HG03565 (cell line): ENCODE measurements around the gene SCARB1.

Source experiments
- ATAC-seq: cut with Tn5 transposase; IDR thresholded peaks from one replicate; pipeline ENCODE4 v1.9.1; 2021; ENCODE audit warnings: mild to moderate bottlenecking, moderate library complexity; ENCODE audit not compliant: unreplicated experiment

Gene SCARB1

GRCh38 chr12:124762791-124763593 is 100.7 kb downstream of the SCARB1 start:
- ATAC-seq = no peak

DNA sequence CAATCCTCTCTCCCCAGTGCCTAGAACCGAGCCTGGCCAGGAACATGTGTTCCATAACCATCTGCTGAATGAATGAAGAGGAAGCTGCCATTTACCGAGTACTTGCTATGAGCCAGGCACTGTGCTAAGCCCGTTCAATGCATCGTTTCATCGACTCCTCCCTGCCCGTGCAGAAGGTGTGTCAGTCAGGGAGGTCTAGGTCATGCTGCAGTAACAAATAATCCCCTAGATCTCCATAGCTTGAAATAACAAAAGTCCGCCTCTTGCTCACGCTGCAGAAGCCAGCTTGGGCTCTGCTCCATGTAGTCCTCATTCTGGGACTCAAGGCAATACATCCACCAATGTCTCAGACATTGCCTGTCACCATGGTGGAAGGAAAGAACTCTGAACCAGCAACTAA is 101.3 kb downstream of the SCARB1 start:
- ATAC-seq = no peak

DNA sequence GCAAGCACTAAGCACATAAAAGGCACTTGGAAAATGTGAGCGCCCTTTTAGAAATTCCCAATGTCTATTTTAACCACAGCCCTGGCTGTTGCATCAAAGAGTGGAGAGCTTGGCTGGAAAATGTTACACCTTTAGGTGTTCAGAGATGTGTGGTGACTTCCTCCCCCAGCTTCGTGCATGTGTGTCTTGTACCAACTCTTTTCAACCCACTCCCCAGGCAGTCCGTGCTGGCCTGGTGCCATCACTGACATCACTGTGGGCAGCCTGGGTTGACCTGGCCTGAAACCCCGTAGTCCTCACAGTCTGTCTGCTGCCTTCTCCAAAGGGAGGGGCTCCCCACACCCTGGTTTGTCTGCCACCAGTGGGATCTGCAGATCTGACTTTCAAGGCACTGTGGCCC is 101.8 kb downstream of the SCARB1 start:
- no peak for ATAC-seq

- ATAC-seq = no peak
These were observed 102.6 kb downstream of the SCARB1 start for GRCh38 chr12:124761056-124761455.

DNA sequence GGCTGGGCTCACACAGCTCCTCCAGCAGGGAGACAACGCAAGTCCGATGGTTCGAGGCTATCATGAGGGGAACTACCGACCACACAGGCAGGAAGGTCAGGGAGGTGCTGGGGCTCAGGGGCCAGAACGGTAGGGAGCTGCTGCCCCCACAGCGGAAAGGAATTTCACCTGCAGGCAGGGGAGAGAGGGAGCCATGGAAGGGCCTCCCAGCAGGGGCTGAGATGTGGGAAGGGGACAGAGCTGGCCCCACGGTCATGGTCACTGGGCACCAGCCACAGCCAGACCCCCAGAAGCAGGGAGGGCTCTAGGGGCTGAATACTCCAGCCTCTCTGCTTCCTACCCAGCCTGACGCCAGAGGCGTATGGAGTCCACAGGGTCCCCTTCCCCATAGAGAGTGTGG is 103.1 kb downstream of the SCARB1 start:
- ATAC-seq = no peak

DNA sequence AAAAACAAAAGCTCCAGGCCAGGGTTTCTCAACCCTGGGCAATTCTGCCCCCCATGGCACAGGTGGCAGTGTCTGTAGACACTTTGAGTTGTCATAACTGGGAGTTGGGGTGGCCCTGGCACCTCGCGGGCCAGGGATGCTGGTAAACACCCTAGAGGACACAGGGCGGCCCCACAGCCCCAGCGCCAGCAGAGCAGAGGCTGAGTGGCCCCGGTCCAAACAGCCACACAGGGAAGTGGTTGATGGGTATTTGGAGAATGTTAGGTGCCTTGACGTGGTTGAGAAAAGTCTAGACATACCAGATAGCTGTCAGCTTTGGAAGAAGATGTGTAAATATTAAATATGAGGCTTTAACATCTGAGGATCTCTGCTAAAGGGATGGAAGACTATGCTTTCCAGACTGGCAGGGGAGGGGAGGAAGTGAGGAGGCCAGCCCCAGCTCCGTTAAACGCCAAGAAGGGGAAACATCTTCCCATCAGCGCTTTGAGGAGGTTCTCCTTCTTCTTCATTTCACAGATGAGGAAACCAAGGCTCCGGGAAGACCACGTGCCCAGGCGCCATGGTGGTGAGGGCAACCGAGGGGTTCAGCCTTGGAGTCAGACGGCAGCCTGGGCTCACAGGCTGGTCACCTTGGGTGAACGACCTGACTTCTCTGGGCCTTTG is 103.7 kb downstream of the SCARB1 start:
- ATAC-seq = no peak

- ATAC-seq = no peak
These were observed 105.1 kb downstream of the SCARB1 start for GRCh38 chr12:124758266-124759220.

DNA sequence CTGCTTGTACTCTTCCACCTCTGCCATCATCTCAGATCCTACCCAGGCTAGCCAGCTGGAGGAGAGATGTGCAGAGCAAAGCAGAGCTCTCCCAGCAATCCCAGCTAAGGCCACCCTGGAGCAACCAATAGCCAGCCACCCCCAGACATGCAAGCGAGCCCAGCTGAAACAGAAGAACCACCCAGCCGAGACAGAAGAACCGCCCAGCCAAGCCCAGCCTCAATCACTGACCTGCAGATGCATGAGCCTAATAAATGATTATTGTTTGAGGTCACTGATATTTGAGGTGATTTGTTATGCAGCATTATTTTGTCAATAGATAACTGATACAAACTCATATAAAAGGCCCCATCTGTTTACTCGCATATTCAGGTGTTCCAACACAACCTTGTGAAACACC is 106.3 kb downstream of the SCARB1 start:
- no peak for ATAC-seq

DNA sequence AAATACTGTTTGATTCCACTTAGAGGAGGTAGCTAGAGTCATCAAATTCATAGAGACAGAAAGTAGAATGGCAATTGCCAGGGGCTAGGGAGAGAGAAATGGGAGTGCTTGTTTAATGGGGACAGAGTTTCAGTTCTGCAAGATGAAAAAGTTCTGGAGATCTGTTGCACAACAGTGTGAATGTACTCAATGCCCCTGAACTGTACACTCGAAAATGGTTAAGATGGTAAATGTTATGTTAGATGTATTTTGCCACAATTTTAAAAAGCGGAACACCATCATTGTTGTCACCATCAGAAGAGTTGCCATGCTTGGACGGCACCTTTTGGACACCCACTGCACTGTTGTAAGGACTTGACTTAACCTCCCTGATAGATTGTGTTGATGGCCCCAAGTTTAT is 106.9 kb downstream of the SCARB1 start:
- ATAC-seq = no peak

DNA sequence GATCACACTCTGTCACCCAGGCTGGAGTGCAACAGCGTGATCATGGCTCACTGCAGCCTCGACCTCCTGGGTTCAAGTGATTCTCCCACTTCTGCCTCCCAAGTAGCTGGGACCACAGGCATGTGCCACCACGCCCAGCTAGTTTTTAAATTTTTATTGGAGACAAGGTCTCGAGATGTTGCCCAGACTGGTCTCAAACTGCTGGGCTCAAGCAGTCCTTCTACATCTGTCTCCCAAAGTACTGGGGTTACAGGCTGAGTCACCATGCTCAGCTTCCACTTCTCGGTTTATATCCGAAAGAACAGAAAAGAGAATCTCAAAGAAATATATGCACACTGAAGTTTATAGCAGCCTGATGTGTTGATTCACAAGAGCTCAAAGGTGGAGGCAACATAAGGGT is 107.5 kb downstream of the SCARB1 start:
- ATAC-seq = no peak

DNA sequence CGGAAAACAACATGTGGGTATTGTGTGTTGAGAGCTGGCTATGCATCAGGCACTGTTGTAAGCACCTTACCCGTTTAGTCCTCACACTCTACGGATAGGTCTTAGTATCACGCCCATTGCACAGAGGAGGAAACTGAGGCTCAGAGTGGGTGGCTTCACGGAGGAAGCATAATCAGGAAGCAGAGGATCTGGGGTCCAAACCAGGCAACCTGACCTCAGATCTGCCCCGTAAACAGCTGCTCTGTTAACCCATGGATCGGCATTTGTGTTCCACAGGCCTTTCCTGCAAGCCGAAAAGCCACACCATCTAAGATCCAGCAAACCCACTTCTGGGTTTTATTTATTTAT is 107.9 kb downstream of the SCARB1 start:
- ATAC-seq = no peak

DNA sequence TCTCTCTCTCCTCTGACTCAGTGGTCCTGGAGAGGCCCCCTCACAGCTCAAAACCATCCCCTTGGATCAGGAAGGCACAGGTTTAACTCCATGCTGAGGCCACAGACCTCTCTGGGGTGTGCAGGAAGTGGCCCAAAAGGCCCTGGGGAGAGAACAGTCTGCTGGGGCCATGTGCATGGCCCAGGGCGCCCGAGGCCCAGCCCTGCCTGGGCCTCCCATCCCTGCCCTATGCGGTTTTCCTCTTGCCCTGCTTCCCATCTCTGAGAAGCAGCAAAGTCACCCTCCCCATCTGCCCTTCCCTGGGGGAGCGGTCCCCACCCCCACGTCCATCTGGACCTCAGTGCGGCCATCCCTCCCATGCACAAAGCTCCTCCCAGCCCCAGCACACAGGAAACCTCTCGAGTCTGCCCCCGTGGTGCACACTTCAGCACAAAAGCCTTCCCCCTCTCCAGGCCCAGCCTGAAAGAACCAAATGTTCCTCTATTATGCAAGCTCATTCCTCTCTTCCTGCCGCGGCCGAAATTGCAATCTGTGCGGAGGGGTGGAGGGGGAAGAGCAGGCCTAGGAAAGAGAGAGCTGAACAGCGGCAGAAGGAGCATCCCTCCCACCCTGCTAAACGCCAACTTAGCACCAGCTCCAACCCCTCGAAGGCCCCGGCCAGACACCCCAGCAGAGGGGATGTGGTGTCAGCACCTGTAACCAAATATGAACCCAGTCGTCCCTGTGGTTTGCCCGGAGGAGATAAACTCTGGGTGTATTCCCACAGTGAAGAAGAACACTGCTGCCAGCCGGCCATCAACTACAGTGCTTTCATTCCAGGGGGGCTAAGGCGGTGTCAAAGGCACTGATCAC is 108.5 kb downstream of the SCARB1 start:
- no peak for ATAC-seq

DNA sequence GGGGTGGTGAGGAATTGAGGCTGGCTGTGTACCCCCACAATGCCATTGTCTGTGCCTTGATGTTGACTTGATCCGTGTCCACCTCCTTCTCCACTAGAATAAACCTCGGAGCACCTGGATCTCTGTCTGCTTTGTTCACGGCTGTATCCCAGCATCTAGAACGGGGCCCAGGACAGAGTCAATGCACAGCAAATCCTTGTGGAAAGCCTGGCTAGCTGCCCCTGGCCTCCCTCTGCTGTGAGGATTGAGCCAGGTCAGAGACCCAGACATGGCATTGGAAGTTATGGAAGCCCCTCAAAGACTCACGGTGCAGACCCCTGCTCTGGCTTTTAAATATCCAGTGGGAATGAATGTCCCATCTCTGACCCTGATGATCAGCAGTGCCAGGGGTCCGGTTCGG is 109.2 kb downstream of the SCARB1 start:
- no peak for ATAC-seq

GRCh38 chr12:124753993-124754392 is 109.7 kb downstream of the SCARB1 start:
- ATAC-seq = no peak

DNA sequence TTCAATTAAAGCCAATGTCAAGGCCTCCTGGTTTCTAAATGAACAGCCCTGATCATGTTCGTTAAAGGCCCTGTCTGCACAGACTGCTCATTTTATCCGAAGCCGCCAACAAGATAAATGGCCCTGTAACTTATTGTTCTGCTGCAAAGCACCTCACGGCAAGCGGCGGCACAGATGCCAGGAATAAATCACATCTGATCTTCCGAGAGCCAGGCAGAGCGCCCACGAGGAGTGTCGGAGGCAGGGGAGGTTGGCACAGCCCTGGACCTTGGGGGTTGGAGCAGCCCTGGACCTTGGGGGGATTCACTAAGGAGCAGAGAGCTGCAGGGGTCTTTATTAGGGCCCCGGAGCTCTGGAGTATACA is 110.5 kb downstream of the SCARB1 start:
- no peak for ATAC-seq

- no peak for ATAC-seq
These were observed 111.0 kb downstream of the SCARB1 start for GRCh38 chr12:124752437-124753227.

GRCh38 chr12:124751654-124752355 is 111.9 kb downstream of the SCARB1 start:
- ATAC-seq = no peak

DNA sequence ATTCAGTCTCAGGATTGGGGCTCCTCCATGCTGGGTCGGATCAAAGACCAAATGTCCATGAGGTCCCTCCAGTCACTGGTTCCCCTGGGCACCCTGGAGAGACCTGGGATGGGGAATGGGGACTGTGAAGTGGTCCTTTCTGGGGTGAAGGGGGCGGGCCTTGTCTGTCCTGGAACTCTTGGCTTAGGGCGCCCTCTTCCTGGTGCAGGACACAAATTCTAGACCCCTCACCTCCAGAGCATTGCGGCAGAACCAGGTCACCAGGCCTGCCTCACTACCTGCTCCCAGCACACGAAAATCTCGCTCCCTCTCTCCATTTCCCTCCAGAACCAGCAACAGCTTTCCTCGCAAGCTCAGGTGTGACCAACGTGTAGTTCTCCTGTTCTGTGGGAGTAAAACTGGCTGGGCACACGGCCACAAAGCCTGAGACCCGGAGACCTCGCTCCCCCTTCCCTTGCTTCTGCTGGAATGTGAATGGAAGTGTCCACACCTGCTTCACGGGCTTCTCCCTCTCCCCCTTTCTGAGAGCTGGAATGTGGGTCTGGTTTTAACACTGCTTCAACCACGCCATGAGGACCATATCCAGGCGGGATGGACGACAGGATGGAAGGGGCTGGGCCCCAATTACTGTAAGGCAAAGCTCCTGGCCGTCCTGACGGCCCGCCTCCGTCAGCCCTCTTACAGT is 112.7 kb downstream of the SCARB1 start:
- no peak for ATAC-seq
